HL-60 (cell line): ENCODE data around the gene UBE2G1.

Source experiments
- DNase-seq, 2 experiments: peaks; one replicate each; pipeline ENCODE4 v3.0.0-alpha.2; 2010 to 2020; ENCODE audit warnings: low read depth in 1 of 2, low spot score in 1 of 2
- H3K27ac ChIP-seq: fragments of 250-450 bp; sonication (Bioruptor Pico); replicated peaks from 2 replicates; pipeline ENCODE4 v1.5.1; 2020; ENCODE audit warnings: mild to moderate bottlenecking, moderate library complexity
- H3K27me3 ChIP-seq: fragments of 250-450 bp; sonication (Bioruptor Pico); 2 replicates; pipeline ENCODE4 v1.5.1; 2021; ENCODE audit warnings: mild to moderate bottlenecking, moderate library complexity; ENCODE audit not compliant: insufficient read depth, poor library complexity, severe bottlenecking
- H3K4me3 ChIP-seq: replicated peaks from 2 replicates; pipeline ENCODE4 v1.5.1; 2011; ENCODE audit warnings: mild to moderate bottlenecking, control low read depth, low read length; ENCODE audit not compliant: insufficient read depth
- CTCF ChIP-seq: IDR thresholded peaks from one replicate; pipeline ENCODE4 v1.5.1; 2011; ENCODE audit warnings: low read length, control low read depth, inconsistent platforms; ENCODE audit not compliant: insufficient read depth
- GABPA ChIP-seq: IDR thresholded peaks from 2 replicates; pipeline ENCODE4 v1.6.1; 2012; ENCODE audit warnings: low read depth
- POLR2AphosphoS5 ChIP-seq: IDR thresholded peaks from 2 replicates; pipeline ENCODE4 v1.6.1; 2012; ENCODE audit warnings: low read depth
- SPI1 ChIP-seq: IDR thresholded peaks from 2 replicates; pipeline ENCODE4 v1.6.1; 2012; ENCODE audit warnings: low read depth, mild to moderate bottlenecking, borderline replicate concordance
- long read RNA-seq: library from polyadenylated mRNA; unstranded; transcript quantifications from one replicate; pipeline ENCODE4 v2.0.0, GENCODE V29; 2020
- TF ChIP-seq, protein P1 (sequence below): IDR thresholded peaks from 2 replicates; pipeline ENCODE4 v1.6.1; 2012; ENCODE audit warnings: low read depth; ENCODE audit not compliant: insufficient replicate concordance

Gene UBE2G1
- long read RNA-seq, transcript UBE2G1-201 (6 exons, 3,974 nt): major isoform, 126 of 181 reads
- long read RNA-seq, transcript UBE2G1-206 (4 exons, 863 nt): minor isoform, 7 of 181 reads
- long read RNA-seq, transcript UBE2G1-203 (5 exons, 984 nt): minor isoform, 23 of 181 reads
- long read RNA-seq, partial matches to known transcripts: 2 of 181 reads
- long read RNA-seq, other reads (novel, unspliced or antisense): 23 of 181 reads

GRCh38 chr17:4366327-4367063, at the start of gene UBE2G1:
Gene UBE2G1 (minus strand): TSS chr17:4366675. CDS start chr17:4366316, 359 bp downstream.
- H3K27me3 ChIP-seq: no peaks in the 10 kb centered on the region

GRCh38 chr17:4412933-4413831, 46.7 kb upstream of the UBE2G1 start:
- peak in 1 of 2 experiments; percentile 84 for DNase-seq
- H3K27ac ChIP-seq: no peak overlapping the region
- no peak overlapping the region for H3K4me3 ChIP-seq
- TF ChIP-seq POLR2AphosphoS5 (no peak), GABPA (no peak), CTCF (peak; percentile 35), SPI1 (peak; percentile 86)
- TF ChIP-seq, protein P1, sequence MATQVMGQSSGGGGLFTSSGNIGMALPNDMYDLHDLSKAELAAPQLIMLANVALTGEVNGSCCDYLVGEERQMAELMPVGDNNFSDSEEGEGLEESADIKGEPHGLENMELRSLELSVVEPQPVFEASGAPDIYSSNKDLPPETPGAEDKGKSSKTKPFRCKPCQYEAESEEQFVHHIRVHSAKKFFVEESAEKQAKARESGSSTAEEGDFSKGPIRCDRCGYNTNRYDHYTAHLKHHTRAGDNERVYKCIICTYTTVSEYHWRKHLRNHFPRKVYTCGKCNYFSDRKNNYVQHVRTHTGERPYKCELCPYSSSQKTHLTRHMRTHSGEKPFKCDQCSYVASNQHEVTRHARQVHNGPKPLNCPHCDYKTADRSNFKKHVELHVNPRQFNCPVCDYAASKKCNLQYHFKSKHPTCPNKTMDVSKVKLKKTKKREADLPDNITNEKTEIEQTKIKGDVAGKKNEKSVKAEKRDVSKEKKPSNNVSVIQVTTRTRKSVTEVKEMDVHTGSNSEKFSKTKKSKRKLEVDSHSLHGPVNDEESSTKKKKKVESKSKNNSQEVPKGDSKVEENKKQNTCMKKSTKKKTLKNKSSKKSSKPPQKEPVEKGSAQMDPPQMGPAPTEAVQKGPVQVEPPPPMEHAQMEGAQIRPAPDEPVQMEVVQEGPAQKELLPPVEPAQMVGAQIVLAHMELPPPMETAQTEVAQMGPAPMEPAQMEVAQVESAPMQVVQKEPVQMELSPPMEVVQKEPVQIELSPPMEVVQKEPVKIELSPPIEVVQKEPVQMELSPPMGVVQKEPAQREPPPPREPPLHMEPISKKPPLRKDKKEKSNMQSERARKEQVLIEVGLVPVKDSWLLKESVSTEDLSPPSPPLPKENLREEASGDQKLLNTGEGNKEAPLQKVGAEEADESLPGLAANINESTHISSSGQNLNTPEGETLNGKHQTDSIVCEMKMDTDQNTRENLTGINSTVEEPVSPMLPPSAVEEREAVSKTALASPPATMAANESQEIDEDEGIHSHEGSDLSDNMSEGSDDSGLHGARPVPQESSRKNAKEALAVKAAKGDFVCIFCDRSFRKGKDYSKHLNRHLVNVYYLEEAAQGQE: no peak
- H3K27me3 ChIP-seq: no peaks in the 10 kb centered on the region

More at GRCh38 chr17:4366327-4367063, at the start of gene UBE2G1:
- H3K27ac ChIP-seq: peak within 1 kb of the TSS; percentile 89
- TF ChIP-seq CTCF: no peak
- no peak for TF ChIP-seq SPI1
- no peak for TF ChIP-seq GABPA
- TF ChIP-seq, protein P1: no peak
- peak; percentile 96 for TF ChIP-seq POLR2AphosphoS5
- peak; percentile 80 to 95 for DNase-seq
- peak within 1 kb of the TSS; percentile 68 for H3K4me3 ChIP-seq

- TF ChIP-seq POLR2AphosphoS5: no peak
- TF ChIP-seq SPI1: no peak
- no peak for TF ChIP-seq GABPA
- TF ChIP-seq CTCF: no peak
- TF ChIP-seq, protein P1: no peak
- no peak overlapping the region for H3K4me3 ChIP-seq
Observed at GRCh38 chr17:4411201-4411600, 44.7 kb upstream of the UBE2G1 start.

More at GRCh38 chr17:4411201-4411600, 44.7 kb upstream of the UBE2G1 start:
- Histone ChIP-seq H3K27me3 (no peaks in the 10 kb centered on the region), H3K27ac (no peak overlapping the region)
- DNase-seq: no peak
